ENCODE data around the gene CRYBB3. TPM values are rescaled to one million over a fixed set of nuclear protein-coding genes. Genes with fewer than 3 reads are reported as not detected.

Gene CRYBB3
- total and polyA plus RNA-seq, 10 of the 15 experiments (the other 5 are each of a cell fraction or from before 2014, with no cell fraction given), result 0.26 TPM; not detected in 9

DNA sequence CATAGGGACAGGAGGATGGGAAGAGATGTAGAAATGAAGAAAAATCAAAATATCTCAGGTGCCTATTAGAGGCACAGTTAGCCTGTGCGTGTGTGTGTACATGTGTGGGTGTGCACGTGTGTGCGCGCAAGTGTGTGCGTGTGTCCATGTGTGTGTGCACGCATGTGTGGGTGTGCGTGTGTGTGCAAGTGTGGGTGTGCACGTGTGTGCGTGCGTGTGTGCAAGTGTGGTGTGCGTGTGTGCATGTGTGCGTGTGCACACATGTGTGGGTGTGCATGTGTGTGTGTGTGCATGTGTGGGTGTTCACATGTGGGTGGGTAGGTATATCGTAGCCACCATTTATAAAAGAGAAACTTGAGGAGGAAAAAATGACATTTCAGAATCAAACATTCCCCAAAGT lies 29.2 kb downstream of the CRYBB3 start:
- no peaks in the 10 kb centered on the region for H3K9me3 ChIP-seq (replicated peaks; ENCODE audit: control insufficient read depth, insufficient read depth, low read length)
- no peaks in the 10 kb centered on the region for H3K4me1 ChIP-seq (ENCODE audit: control insufficient read depth, insufficient read depth, low read length)
- 70% methylated on average over 9 of the region's 13 CpGs for WGBS (ENCODE audit: insufficient coverage, insufficient replicate concordance, low lambda C conversion rate, missing lambda C conversion rate)
- intact Hi-C loops (cut with micrococcal nuclease; ENCODE audit: unreplicated experiment) (no loop called here), in situ Hi-C loops (cut with MboI) (no loop called here)
- no peaks in the 10 kb centered on the region for H3K79me2 ChIP-seq (ENCODE audit: control insufficient read depth, insufficient read depth, low read length)
- no peaks in the 10 kb centered on the region for H4K20me1 ChIP-seq (ENCODE audit: control insufficient read depth, insufficient read depth)
- RAD21 ChIA-PET (ENCODE audit: unreplicated experiment), result no interaction called here
- no peak for ATAC-seq
- CTCF ChIA-PET, result no interaction called here
- no peak overlapping the region for H2AFZ ChIP-seq (ENCODE audit: control insufficient read depth, low read depth, low read length)
- no peak overlapping the region for H3K4me3 ChIP-seq
- no peak for FAIRE-seq
- no peaks in the 10 kb centered on the region; a peak in 1 of 4 replicates for H3K27me3 ChIP-seq (replicated peaks in 1 of 2; ENCODE audit: control insufficient read depth in 2 of 2, insufficient read depth in 2 of 2, low read length in 1 of 2)
- SMC1A ChIA-PET (ENCODE audit: uncharacterized antibody, unreplicated experiment), result no interaction called here
- H3K27ac ChIP-seq (ENCODE audit: control insufficient read depth, insufficient read depth), result no peak overlapping the region
- DNase-seq (ENCODE audit: low read depth, low spot score), result no peak
- no peaks in the 10 kb centered on the region for H3K36me3 ChIP-seq (ENCODE audit: control insufficient read depth in 2 of 2, insufficient read depth in 2 of 2, low read length in 1 of 2)
- H3K9ac ChIP-seq (ENCODE audit: control insufficient read depth, insufficient read depth, low read length), result no peak overlapping the region
- no TSS peak for BruUV-seq (replicated peaks)
- H3K4me2 ChIP-seq (ENCODE audit: control insufficient read depth, insufficient read depth), result no peak overlapping the region
- POLR2A ChIA-PET, result no interaction called here
- TF ChIP-seq HCFC1 (IDR thresholded peaks at IDR 0.05; ENCODE audit: low read length) (no peak), PBX3 (IDR thresholded peaks at IDR 0.05; ENCODE audit: insufficient replicate concordance, low read depth, low read length) (peak; percentile 58), BCL11A (IDR thresholded peaks at IDR 0.05; ENCODE audit: low read depth, low read length) (no peak), YBX1 (IDR thresholded peaks at IDR 0.05) (no peak), NFYA (IDR thresholded peaks at IDR 0.05; ENCODE audit: borderline replicate concordance, low read depth, low read length) (no peak), MYB (IDR thresholded peaks at IDR 0.05; ENCODE audit: borderline replicate concordance, low read depth, low read length) (no peak), RELB (IDR thresholded peaks at IDR 0.05; ENCODE audit: low read depth) (no peak), TCF3 (IDR thresholded peaks at IDR 0.05; ENCODE audit: borderline replicate concordance, insufficient read depth, low read depth, low read length) (peak; percentile 53; the same call in 1 of the 2 replicates), CUX1 (IDR thresholded peaks at IDR 0.05; ENCODE audit: insufficient replicate concordance, low read depth, low read length) (no peak)
- TF ChIP-seq, protein P1, sequence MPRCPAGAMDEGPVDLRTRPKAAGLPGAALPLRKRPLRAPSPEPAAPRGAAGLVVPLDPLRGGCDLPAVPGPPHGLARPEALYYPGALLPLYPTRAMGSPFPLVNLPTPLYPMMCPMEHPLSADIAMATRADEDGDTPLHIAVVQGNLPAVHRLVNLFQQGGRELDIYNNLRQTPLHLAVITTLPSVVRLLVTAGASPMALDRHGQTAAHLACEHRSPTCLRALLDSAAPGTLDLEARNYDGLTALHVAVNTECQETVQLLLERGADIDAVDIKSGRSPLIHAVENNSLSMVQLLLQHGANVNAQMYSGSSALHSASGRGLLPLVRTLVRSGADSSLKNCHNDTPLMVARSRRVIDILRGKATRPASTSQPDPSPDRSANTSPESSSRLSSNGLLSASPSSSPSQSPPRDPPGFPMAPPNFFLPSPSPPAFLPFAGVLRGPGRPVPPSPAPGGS (IDR thresholded peaks at IDR 0.05; ENCODE audit: borderline replicate concordance, insufficient read depth, low read depth, low read length, poor library complexity, severe bottlenecking), result peak; percentile 97
- TF ChIP-seq, protein P2, sequence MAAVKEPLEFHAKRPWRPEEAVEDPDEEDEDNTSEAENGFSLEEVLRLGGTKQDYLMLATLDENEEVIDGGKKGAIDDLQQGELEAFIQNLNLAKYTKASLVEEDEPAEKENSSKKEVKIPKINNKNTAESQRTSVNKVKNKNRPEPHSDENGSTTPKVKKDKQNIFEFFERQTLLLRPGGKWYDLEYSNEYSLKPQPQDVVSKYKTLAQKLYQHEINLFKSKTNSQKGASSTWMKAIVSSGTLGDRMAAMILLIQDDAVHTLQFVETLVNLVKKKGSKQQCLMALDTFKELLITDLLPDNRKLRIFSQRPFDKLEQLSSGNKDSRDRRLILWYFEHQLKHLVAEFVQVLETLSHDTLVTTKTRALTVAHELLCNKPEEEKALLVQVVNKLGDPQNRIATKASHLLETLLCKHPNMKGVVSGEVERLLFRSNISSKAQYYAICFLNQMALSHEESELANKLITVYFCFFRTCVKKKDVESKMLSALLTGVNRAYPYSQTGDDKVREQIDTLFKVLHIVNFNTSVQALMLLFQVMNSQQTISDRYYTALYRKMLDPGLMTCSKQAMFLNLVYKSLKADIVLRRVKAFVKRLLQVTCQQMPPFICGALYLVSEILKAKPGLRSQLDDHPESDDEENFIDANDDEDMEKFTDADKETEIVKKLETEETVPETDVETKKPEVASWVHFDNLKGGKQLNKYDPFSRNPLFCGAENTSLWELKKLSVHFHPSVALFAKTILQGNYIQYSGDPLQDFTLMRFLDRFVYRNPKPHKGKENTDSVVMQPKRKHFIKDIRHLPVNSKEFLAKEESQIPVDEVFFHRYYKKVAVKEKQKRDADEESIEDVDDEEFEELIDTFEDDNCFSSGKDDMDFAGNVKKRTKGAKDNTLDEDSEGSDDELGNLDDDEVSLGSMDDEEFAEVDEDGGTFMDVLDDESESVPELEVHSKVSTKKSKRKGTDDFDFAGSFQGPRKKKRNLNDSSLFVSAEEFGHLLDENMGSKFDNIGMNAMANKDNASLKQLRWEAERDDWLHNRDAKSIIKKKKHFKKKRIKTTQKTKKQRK (IDR thresholded peaks at IDR 0.05; ENCODE audit: low read depth, low read length), result no peak

All from GM12878 (cell line).